GM23248 (cell line): ENCODE results near the gene SPATA19. TPM values are rescaled to one million over a fixed set of nuclear protein-coding genes. Genes with fewer than 3 reads are reported as not detected.
"Not testable (repeated sequence)": the region's sequence is repeated elsewhere in the genome, so short reads cannot be mapped to it uniquely, and the experiment has no call there.

ENCODE experiments used
- DNase-seq: peaks from one replicate; pipeline ENCODE4 v3.0.0-alpha.2; 2015
- H2AFZ ChIP-seq: fragments of 200-600 bp; sonication (generic); 2 replicates; pipeline ENCODE4 v1.6.1; 2016; ENCODE audit warnings: antibody characterized with exemption
- H3F3A ChIP-seq: fragments of 200-600 bp; sonication (generic); 2 replicates; pipeline ENCODE4 v1.6.1; 2016; ENCODE audit warnings: mild to moderate bottlenecking, antibody characterized with exemption, mixed run types; ENCODE audit not compliant: insufficient read depth
- H3K27ac ChIP-seq: fragments of 200-600 bp; sonication (generic); 2 replicates; pipeline ENCODE4 v1.5.1; 2016; ENCODE audit warnings: mild to moderate bottlenecking
- H3K27me3 ChIP-seq: fragments of 200-600 bp; sonication (generic); replicated peaks from 2 replicates; pipeline ENCODE4 v1.6.1; 2016; ENCODE audit warnings: mild to moderate bottlenecking; ENCODE audit not compliant: insufficient read depth
- H3K36me3 ChIP-seq: fragments of 200-600 bp; sonication (generic); 2 replicates; pipeline ENCODE4 v1.6.1; 2016; ENCODE audit warnings: low read depth, mild to moderate bottlenecking
- H3K4me1 ChIP-seq: fragments of 200-600 bp; sonication (generic); 2 replicates; pipeline ENCODE4 v1.6.1; 2016; ENCODE audit warnings: mild to moderate bottlenecking; ENCODE audit not compliant: insufficient read depth
- H3K4me2 ChIP-seq: fragments of 200-600 bp; sonication (generic); one replicate; pipeline ENCODE4 v1.6.1; 2016; ENCODE audit warnings: mild to moderate bottlenecking; ENCODE audit not compliant: unreplicated experiment
- H3K4me3 ChIP-seq: fragments of 200-600 bp; sonication (generic); 2 replicates; pipeline ENCODE4 v1.5.1; 2016; ENCODE audit warnings: mild to moderate bottlenecking
- H3K79me2 ChIP-seq: fragments of 200-600 bp; sonication (generic); 2 replicates; pipeline ENCODE4 v1.6.1; 2016; ENCODE audit warnings: mild to moderate bottlenecking; ENCODE audit not compliant: insufficient read depth
- H3K9ac ChIP-seq: fragments of 200-600 bp; sonication (generic); 2 replicates; pipeline ENCODE4 v1.6.1; 2016; ENCODE audit warnings: mild to moderate bottlenecking
- H3K9me2 ChIP-seq: fragments of 200-600 bp; sonication (generic); 2 replicates; pipeline ENCODE4 v1.6.1; 2016; ENCODE audit warnings: mixed run types, mild to moderate bottlenecking, moderate library complexity; ENCODE audit not compliant: insufficient read depth
- H3K9me3 ChIP-seq: fragments of 200-600 bp; sonication (generic); one replicate; pipeline ENCODE4 v1.6.1; 2017; ENCODE audit warnings: low read depth
- H4K20me1 ChIP-seq: fragments of 200-600 bp; sonication (generic); 2 replicates; pipeline ENCODE4 v1.6.0; 2016; ENCODE audit not compliant: insufficient read depth
- EZH2 ChIP-seq: fragments of 200-600 bp; sonication (generic); IDR thresholded peaks from 2 replicates; pipeline ENCODE4 v1.6.1; 2018; ENCODE audit warnings: antibody characterized with exemption, mild to moderate bottlenecking; ENCODE audit not compliant: insufficient read depth, poor library complexity, severe bottlenecking
- EZH2phosphoT487 ChIP-seq: fragments of 200-600 bp; sonication (generic); IDR thresholded peaks from 2 replicates; pipeline ENCODE4 v1.6.1; 2018; ENCODE audit warnings: antibody characterized with exemption, moderate library complexity, mild to moderate bottlenecking, low read depth; ENCODE audit not compliant: insufficient read depth
- WGBS, 2 experiments: methylation state at CpG; one replicate each; pipeline ENCODE4 v1.1.6; 2015 to 2017; ENCODE audit warnings: low lambda C conversion rate in 2 of 2, low coverage in 1 of 2; ENCODE audit errors: missing lambda C conversion rate in 2 of 2; 5-methylcytosine and 5-hydroxymethylcytosine counted together
- in situ Hi-C: fragments of 300-500 bp; cut with MboI; formaldehyde crosslinking; loops from 2 replicates; pipeline ENCODE4 v1.15.0; 2020
- polyA plus RNA-seq: library from polyadenylated mRNA; unstranded; fragments of >200 nt; fragmentation: Nextera tagmentation; extraction: Ambion mirVana; gene quantifications from 2 replicates; pipeline ENCODE4 v1.2.1, GENCODE V29; 2016
- total RNA-seq: library from RNA; depleted of rRNA; stranded (reverse); fragments of >200 nt; shearing (Covaris generic); gene quantifications from 2 replicates; pipeline ENCODE4 v1.2.3, GENCODE V29; 2014

SPATA19 gene
- total and polyA plus RNA-seq, 2 experiments from 2014 or later: not detected

GRCh38 chr11:133872160-133872559 is 26.8 kb upstream of the SPATA19 start:
- H2AFZ ChIP-seq: no peak overlapping the region
- in situ Hi-C loops: no loop called here
- no peak for TF ChIP-seq EZH2phosphoT487
- TF ChIP-seq EZH2: no peak
- 0% methylated on average over 1 of the region's 1 CpG for WGBS, 2 experiments
- no peaks in the 10 kb centered on the region for H3K9me3 ChIP-seq
- no peak overlapping the region for H3K4me2 ChIP-seq
- H4K20me1 ChIP-seq: no peaks in the 10 kb centered on the region
- no peaks in the 10 kb centered on the region for H3K4me1 ChIP-seq
- DNase-seq: no peak
- H3K9me2 ChIP-seq: no peaks in the 10 kb centered on the region
- H3K4me3 ChIP-seq: no peak overlapping the region
- no peaks in the 10 kb centered on the region for H3K36me3 ChIP-seq
- no peak overlapping the region for H3K27ac ChIP-seq
- H3K9ac ChIP-seq: no peak overlapping the region
- H3K79me2 ChIP-seq: no peaks in the 10 kb centered on the region
- no peaks in the 10 kb centered on the region for H3K27me3 ChIP-seq
- no peaks in the 10 kb centered on the region for H3F3A ChIP-seq

GRCh38 chr11:133867456-133867855 is 22.1 kb upstream of the SPATA19 start:
- no peak overlapping the region for H3K4me3 ChIP-seq
- in situ Hi-C loops: no loop called here

GRCh38 chr11:133865466-133865865 is 20.2 kb upstream of the SPATA19 start:
- Histone ChIP-seq H3K9me3 (no peaks in the 10 kb centered on the region), H3K9ac (no peak overlapping the region), H2AFZ (no peak overlapping the region), H3K4me1 (no peaks in the 10 kb centered on the region), H3F3A (no peaks in the 10 kb centered on the region), H3K4me2 (no peak overlapping the region), H3K27me3 (no peaks in the 10 kb centered on the region), H3K36me3 (no peaks in the 10 kb centered on the region), H3K27ac (no peak overlapping the region), H3K4me3 (no peak overlapping the region), H3K9me2 (no peaks in the 10 kb centered on the region), H3K79me2 (no peaks in the 10 kb centered on the region), H4K20me1 (no peaks in the 10 kb centered on the region)
- in situ Hi-C loops: no loop called here
- no peak for DNase-seq
- no peak for TF ChIP-seq EZH2
- TF ChIP-seq EZH2phosphoT487: no peak
- WGBS, 2 experiments: 76 to 79% methylated on average over 11 of the region's 11 CpGs

More at GRCh38 chr11:133867456-133867855, 22.1 kb upstream of the SPATA19 start:
- DNase-seq: no peak
- no peak overlapping the region for H3K27ac ChIP-seq
- H3K9me2 ChIP-seq: no peaks in the 10 kb centered on the region
- TF ChIP-seq EZH2phosphoT487: no peak
- no peak for TF ChIP-seq EZH2
- no peak overlapping the region for H2AFZ ChIP-seq
- H3K9ac ChIP-seq: no peak overlapping the region
- no peak overlapping the region for H3K4me2 ChIP-seq
- H3K9me3 ChIP-seq: no peaks in the 10 kb centered on the region
- no peaks in the 10 kb centered on the region for H3K79me2 ChIP-seq
- H3K36me3 ChIP-seq: no peaks in the 10 kb centered on the region
- H3K4me1 ChIP-seq: no peaks in the 10 kb centered on the region
- no peaks in the 10 kb centered on the region for H4K20me1 ChIP-seq
- H3F3A ChIP-seq: no peaks in the 10 kb centered on the region
- H3K27me3 ChIP-seq: no peaks in the 10 kb centered on the region

GRCh38 chr11:133864756-133865155 is 19.4 kb upstream of the SPATA19 start:
- TF ChIP-seq EZH2 (no peak), EZH2phosphoT487 (no peak)
- in situ Hi-C loops: no loop called here
- H3K4me2 ChIP-seq: no peak overlapping the region
- H2AFZ ChIP-seq: no peak overlapping the region
- WGBS, 2 experiments: 65 to 75% methylated on average over 20 to 25 of the region's 26 CpGs
- H3K9me3 ChIP-seq: no peaks in the 10 kb centered on the region
- H3K9me2 ChIP-seq: no peaks in the 10 kb centered on the region
- DNase-seq: no peak
- H3K9ac ChIP-seq: no peak overlapping the region
- H3K4me1 ChIP-seq: no peaks in the 10 kb centered on the region
- no peaks in the 10 kb centered on the region for H4K20me1 ChIP-seq
- no peaks in the 10 kb centered on the region for H3K27me3 ChIP-seq
- H3K36me3 ChIP-seq: no peaks in the 10 kb centered on the region
- H3F3A ChIP-seq: no peaks in the 10 kb centered on the region
- H3K4me3 ChIP-seq: no peak overlapping the region
- H3K79me2 ChIP-seq: no peaks in the 10 kb centered on the region
- H3K27ac ChIP-seq: no peak overlapping the region

GRCh38 chr11:133860151-133860550 is 14.8 kb upstream of the SPATA19 start:
- H3K4me2 ChIP-seq: no peak overlapping the region
- H2AFZ ChIP-seq: no peak overlapping the region
- no peak overlapping the region for H3K4me3 ChIP-seq
- WGBS, 2 experiments: 25 to 37% methylated on average over 6 of the region's 6 CpGs
- H3K27ac ChIP-seq: no peak overlapping the region
- no peaks in the 10 kb centered on the region for H3K79me2 ChIP-seq
- H3K4me1 ChIP-seq: no peaks in the 10 kb centered on the region
- no peak for DNase-seq
- H3K27me3 ChIP-seq: no peaks in the 10 kb centered on the region
- in situ Hi-C loops: no loop called here
- no peaks in the 10 kb centered on the region for H3K36me3 ChIP-seq
- H3F3A ChIP-seq: no peaks in the 10 kb centered on the region
- TF ChIP-seq EZH2 (no peak), EZH2phosphoT487 (no peak)
- H3K9ac ChIP-seq: no peak overlapping the region
- H3K9me3 ChIP-seq: no peaks in the 10 kb centered on the region
- H4K20me1 ChIP-seq: no peaks in the 10 kb centered on the region
- no peaks in the 10 kb centered on the region for H3K9me2 ChIP-seq

- H3K9ac ChIP-seq, in situ Hi-C loops, H3F3A ChIP-seq, H3K4me2 ChIP-seq, DNase-seq, H2AFZ ChIP-seq, H3K27me3 ChIP-seq, H3K4me1 ChIP-seq, H3K79me2 ChIP-seq, H3K27ac ChIP-seq, H3K4me3 ChIP-seq, H4K20me1 ChIP-seq, H3K36me3 ChIP-seq, H3K9me3 ChIP-seq, H3K9me2 ChIP-seq: not testable (repeated sequence)
- WGBS, 2 experiments: 15 to 21% methylated on average over 12 to 13 of the region's 13 CpGs
Observed at GRCh38 chr11:133854330-133854960, 9.1 kb upstream of the SPATA19 start.
